HG03196 (cell line): ENCODE data around the gene CCDC69.

Experiments used
- ATAC-seq: cut with Tn5 transposase; IDR thresholded peaks from one replicate; pipeline ENCODE4 v1.9.1; 2021; ENCODE audit not compliant: unreplicated experiment

CCDC69 gene

DNA sequence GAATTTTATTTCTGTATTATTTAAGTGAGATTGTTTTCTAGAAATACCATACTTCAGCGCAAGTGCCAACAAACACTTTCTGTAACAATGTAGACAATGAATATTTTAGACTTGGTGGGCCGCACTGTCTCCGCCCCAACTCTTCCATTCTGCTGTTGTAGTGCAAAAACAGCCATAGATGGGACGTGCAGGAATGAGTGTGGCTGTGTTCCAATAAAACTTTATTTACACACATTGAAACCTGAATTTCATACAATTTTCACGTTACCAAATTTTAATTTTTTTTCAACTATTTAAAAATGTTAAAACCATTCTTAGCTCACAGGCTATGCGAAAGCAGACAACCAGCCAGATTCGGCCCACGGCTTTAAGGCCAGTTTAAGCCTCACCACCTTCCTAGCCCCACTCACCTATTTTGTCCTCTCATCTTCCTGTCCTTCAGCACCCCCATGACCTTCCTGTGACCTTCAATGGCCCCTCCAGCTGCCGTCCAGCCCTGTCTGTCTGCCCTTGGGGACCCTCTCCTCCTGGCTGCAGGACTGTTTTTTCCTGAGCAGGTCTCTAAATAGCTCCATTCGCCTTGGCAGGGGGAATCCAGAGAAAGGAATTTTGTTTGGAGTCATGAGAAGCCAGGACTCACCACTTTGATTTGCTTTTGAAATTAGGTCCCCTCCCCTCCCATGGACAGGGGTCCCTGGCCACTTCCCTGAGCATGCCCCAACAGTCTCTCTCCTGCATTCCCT lies 55.1 kb downstream of the CCDC69 start:
- ATAC-seq, result no peak

DNA sequence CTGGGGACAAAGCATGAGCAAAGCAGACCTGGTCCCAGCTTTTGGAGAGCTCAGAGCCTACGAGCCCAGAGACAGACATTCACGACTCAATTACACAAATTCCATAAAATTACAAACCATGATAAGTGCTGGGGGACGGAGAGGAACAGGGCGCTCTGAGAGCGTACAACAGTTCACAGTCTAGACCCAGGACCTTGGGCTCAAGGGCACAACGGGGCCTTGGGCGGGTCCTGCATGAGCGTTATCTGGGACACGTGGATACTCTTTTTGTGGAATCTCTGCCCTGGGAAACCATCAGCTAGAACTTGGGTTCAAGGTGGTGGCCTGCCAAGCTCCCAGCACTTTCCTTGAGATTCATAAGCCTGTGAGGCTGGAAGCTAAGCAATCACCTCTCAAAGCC lies 56.9 kb downstream of the CCDC69 start:
- no peak for ATAC-seq

DNA sequence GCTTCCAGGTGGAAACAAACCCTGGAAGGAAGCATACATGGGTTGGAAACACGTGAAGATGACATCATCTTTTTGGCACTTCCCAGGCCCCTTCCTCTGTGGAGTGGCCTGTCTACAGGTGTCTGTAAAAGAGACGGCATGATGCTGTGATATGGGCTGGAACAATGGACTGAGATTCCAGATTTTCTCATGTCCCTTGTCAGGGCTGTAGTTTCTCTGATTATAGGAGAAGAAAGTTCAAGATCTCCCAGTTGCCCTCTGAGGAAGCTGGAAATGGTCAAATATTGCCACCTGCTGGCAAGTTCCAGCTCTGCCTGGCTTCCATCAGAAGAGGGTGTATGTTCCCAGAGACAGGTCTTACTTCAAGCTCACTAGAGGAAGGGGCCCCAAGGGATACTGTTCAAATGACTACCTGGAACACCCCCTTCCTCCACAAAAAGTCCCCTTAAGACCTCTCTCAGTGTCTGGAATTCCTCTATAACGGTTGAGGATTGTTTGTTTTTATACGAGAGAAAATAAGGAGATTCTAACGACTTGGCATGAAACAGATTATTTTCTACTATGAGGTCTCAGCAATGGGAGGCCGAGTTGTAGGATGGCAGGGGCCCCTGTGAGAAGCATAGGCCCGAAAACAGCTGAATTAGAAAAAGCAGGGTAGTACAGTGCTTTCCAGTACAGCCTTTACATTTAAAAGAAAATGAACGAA lies 59.1 kb downstream of the CCDC69 start:
- ATAC-seq, result no peak

DNA sequence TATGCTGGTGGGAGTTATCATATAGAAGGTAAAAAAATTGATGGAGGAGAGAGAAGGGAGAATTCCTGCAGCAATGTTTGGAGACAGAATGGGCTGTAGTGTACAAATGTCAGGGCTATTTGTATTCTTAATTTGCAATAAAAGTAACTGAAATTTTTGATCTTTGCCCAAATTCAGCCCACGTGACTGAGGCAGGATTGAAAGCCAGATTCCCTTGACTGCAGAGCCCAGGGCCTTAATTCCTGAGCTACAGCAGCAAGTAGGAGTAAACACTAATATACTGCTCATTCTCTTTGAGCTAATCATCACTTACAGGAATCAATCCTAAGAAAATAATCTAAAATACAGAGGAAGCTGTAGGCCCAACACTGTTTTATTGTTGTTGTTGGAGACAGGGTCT lies 61.1 kb downstream of the CCDC69 start:
- no peak for ATAC-seq

DNA sequence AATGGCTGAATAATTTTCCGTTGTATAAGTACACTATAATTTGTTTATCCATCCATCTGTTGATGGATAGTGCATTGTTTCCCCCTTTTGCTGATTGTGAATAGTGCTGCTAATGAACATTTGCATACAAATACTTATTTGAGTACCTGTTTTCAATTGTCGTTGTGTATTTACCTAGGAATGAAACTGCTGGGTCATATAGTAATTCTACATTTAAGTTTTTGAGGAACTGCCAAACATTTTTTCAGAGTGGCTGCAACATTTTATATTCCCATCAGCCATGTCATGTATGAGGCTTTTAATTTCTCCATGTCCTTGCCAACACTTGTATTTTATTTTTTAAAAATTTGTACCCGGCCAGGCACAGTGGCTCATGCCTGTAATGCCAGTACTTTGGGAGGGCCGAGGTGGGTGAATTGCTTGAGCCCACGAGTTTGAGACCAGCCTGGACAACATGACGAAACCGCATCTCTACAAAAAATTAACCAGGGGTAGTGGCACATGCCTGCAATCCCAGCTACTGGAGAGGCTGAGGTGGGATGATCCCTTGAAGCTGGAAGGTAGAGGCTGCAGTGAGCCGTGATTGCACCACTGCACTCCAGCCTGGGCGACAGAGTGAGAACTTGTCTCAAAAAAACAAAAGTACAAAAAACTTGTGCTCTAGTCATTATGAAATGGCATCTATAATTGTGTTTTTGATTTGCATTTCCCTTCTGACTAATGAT lies 64.1 kb downstream of the CCDC69 start:
- ATAC-seq, result no peak

DNA sequence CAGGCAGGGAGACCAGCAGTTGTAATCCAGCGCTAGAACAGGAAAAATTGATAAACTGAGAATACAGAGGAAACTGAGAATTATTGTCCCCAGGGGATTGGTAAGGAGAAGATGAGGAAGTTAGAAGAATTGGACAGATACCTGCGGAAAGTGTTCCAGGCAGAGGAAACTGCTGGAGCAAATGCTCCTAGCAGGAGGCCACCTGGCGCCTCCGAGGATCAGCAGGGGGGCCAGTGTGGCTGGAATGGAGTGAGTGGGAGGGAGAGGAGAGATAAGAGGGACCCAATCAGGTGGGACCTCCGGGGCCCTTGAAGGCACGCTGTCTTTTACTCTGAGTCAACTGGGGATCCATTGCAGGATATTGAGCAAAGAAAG lies 65.6 kb downstream of the CCDC69 start:
- ATAC-seq, result no peak

DNA sequence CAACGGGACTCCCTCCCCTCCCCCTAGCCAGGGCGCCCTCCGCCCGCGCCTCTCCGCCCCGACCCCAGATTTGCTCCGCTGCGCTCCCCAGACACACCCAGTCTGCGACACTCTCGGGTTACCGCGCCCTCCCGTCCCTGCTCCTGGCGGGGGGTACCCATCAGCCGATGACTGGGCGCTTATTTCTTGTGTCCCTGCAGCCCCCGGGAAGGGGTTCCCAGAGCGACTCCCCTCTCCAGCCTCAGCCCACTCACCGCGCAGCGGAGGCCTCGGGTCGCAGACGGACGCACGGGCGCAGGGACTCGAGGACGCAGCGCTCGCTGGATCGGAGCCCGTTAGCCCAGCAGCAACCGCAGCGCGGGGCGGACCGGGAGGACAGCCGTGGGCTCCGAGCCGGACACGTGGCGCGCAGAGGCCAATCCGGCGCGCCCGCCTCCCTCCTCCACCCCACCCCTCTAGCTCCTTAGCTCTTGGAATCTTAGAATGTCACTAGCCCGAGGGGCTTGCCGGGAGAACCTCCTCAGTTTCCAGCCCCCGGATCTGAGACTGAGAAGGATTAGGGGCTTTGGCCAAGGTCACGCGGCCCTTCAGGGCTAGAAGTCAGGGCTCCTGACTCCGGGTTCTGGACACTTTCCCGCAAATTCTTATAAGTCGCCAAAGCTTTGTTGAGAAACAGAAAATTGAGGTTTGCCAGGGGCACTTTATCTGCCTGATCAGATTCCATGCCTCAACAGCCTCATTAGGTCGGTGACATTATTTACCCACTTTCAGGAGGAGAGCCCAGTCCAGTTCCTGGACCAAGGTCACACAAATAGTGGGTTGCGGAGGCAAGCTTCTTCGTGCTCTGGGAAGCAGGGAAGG lies 66.2 kb downstream of the CCDC69 start, which contains the start of gene ANXA6:
ANXA6 (minus strand) TSS at position 354 of the 861 bp plus-strand sequence. CDS start 9,878 bp downstream, outside the sequence.
- peak; percentile 39 for ATAC-seq

DNA sequence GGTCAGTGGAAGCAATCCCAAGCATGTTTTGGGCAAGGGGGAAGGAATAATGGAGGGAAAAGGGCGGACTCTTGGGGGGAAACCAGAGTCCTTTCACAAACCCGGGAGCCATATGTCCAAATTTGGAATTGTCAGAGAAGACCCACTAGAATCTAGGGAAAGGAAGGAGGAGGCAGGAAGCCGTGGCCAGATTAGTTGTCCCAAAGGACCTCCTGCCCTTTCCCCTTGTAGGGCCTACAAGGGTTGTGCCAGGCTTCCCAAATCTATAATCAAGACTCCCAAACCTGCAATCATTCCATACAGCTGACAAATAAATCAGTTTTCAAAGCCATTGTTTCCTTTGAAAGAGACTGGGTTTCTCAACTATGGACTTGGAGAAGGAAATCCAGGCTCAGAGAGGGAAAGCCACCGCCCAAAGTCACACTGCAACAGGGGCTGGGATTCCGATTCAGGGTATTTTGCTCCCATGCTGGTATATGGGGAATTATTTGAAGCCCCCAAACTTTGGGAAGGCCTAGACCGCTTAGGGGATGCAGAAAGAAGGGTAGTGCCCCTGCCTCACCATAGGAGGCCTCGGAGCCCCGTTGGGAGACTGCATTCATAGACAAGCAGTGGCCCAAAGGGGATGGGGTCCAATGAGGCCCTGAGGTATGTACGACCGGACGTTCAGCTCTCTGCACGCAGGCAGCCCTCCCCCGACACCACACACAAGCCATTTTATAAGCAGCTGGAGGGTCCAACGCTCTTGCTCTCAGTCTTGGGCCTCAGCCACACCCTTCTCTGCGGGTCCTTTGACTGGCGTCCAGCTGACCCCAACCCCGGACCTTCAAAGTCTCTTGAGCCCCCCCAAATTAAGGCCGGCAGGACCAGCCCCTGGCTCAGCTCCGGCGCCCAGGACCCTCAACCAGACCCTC lies 67.1 kb downstream of the CCDC69 start:
- ATAC-seq, result no peak

DNA sequence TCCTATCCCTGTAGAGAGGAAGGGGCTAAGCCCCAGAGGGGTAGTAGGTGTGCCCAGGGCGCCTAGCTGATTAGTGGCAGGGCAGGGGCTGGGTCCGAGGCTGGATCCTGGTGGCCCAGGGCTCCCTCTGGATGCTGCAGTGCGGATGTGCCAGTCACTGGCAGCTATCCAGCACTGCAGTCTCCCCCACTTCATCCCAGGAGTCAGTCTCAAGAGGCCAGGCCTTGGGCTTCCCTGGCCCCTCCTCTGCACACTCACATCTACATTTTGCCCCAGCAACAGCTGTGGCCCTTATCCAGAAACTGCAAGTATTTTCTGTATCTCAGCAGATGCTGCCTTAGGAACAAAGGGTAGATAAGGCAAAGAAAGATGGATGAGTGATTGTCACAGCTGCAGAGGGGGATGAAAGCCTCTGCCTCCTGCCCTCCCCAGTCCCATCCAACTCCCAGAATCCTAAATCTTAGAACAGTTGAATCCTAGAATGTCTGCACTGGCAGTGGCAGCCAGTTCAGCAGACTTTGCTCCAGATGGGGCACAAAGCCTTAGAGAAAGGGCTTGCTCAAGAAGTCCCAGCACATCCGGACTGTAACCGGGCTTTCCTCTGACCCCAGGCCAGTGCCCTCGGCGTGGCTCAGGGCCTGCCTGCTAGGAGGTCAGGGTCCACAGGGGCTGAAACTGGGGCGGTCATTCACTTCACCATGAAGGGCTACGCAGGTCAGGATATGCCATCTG lies 68.0 kb downstream of the CCDC69 start:
- peak; percentile 7 for ATAC-seq

DNA sequence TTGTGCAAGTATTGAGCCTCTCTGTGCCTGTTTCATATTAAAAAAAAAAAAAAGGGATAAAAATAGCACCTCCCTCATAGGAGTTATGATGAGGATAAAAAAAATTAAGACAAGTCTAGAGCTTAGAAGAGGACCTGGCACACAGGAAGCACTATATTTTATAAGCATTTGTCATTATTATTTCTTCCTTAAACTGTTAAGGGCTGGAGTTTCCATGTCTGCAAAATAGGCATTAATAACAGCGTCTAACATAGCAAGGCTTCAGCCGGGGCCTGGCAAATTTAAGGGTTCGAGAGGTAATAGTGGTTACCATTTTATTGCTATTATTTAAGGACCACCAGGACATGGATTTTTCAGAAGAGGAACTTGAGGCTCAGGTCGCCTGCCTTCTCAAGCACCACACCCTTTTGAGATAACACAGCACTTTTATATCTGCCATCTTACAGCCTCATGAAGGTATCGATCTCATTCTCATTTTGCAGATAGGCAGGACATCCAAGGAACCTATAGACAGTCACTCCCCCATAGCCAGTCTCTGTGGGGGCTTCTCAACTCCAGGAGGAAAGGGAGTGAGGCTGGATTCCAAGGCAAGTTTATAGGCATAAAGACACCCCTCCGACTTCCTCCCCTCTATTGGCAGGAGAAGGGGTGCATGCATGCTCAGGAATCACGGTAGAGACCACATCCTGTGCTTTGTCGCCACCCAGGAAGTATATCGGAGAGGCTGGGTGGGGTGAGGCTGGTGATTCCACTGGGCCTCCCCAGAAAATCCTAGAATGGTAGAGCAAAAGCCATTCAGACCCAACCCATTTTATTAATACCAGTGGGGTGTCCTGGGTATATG lies 68.7 kb downstream of the CCDC69 start:
- peak; percentile 35 for ATAC-seq

DNA sequence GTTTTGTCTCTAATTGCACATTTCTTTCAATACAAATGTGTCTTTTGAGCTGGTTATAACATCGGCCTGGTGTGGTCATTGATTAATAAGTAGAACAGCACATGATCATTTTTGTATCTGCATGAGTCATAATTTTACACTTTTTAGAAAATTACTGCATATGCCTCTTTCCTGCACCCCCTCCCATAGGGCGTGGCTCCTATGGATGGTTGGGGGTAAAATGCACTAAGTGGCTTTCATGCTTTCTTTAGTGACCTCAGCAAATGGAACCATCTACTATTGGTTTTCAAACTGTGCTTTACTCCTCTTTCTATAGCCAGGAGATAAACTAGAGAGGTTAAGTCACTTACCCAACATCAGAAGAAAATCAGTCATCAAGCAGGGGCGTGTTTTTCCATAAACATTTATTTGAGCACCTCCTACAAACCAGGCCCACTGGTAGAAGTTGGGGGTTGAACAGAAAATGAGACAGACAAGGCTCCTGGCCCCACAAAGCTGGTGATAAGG lies 70.1 kb downstream of the CCDC69 start:
- no peak for ATAC-seq

DNA sequence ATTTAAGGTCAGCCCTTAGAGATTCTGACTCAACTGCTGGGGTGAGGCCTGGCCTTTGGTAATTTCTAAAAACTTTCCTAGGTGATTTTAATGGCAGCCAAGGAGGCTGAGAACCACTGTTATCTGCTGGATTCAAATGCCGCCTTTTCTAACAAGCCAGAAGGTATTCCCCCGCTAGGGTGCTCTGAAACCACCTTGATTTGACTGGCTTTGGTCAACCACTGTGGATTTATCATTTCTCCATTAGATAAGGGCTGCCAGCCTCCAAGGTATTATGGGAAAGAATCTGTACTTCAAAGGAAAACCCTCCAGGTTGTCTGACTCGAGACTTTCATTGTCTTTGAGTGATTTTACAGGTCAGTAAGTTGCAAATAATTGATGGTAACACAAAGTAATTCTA lies 70.6 kb downstream of the CCDC69 start:
- no peak for ATAC-seq

DNA sequence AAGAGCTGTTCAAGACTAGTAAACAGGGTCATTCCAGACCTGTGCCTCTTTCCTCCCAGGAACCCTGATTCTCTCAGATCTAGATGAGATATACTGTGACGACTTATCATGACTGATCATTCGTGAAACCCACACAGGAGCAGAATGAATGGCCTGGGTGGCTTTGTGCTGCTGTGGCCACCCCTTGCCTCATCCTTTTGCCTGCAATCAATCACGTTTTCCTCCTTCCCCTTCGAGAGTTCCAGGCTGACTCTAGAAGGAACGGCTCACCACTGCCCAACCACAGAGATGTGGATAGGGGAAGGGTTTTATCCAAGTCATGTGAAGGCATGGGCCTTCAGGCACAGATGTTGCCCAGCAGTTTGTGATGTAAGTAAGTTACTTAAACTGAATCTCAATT lies 72.1 kb downstream of the CCDC69 start:
- no peak for ATAC-seq

DNA sequence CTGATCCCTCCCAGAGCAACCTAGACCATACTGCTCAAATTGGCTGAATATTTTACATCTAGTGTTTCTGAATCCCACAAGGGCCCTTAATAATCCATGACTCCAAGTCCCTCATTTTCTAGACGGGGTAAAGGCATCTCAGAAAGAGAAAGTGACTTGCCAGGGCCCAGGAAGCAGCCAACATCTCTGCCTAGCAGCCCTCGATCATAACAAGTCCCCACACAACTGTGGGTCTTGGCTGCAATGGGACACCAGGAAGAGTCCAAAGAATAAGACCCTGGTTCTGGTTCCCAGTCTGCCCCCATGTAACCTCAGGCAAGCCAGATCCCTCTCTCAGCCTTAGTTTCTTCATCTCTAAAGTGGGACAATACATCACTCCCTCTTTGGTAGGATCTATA lies 72.6 kb downstream of the CCDC69 start:
- ATAC-seq, result no peak

DNA sequence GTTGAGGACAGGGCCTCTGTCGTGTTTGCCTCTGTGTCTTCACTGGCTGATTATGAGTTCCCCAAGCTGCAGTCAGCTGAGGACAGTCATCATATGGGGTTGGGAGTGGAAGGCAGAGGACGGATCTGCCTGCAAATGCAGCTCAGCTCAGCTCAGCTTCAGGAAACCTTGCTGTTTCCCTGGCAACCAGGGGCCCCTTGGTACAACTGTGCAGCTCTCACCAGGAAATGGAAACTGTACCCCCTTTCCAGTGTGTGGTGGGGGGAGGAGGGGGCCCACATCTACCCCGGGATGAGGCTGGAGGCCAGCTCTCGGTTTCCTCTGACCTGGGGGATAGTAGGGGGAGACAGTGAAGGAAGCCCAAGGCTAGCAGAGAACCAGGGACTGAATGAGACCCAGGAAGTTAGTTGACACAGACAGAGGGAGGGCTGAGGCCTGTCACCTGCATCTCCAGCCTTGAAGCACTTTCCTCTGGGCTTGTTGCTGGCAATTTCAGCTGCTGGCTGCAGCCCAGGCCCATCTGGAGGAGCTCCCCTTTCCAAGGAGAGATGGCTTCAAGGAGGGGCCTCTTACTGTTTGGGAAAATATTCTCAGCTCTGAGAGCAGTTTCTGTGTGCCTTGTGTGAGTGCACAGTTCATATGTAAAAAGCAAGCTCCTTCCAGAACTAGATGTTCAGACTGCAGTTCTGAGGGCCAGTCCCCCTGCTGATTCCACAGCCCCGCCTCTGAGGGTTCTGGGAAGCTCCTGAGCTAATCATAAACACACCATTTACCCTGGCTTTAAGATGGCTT lies 73.2 kb downstream of the CCDC69 start:
- ATAC-seq, result peak; percentile 43

DNA sequence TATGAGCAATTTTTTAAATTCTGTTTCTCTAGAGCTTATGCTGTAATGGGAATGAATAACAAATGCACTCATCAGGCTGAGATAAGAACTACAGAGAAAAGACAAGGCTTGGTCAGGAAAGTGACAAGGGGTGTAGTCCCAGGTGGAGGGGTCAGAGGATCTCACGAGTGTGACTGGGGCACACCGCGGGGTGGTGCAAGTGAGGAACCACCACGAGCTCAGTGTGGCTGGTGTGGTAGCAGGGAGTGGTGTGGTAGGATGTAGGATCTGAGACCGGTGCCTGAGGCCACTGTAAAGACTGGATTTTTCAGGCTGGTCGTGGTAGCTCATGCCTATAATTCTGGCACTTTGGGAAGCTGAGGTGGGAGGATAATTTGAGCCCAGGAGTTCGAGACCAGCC lies 75.3 kb downstream of the CCDC69 start:
- ATAC-seq, result no peak

DNA sequence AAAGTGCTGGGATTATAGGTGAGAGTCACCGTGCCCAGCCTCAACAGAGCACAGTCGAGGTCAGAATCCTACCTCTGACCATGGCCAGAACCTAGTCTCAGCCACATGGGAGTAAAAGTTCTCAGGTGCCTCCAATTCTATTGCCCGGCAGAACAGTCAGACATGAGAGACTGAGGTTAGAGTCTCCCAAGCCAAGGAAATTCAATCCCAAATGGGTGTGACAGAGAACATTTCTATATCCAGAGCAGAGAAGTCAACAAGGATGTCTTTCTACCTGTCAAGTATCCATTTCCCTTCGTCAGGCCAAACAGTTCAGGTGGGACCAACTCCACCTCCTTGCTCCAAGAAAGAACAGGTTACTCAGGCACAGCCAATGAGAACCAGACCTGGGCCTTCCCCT lies 76.9 kb downstream of the CCDC69 start:
- no peak for ATAC-seq
